Measurements from ENCODE around the gene NTSR1.

The NTSR1 gene

DNA sequence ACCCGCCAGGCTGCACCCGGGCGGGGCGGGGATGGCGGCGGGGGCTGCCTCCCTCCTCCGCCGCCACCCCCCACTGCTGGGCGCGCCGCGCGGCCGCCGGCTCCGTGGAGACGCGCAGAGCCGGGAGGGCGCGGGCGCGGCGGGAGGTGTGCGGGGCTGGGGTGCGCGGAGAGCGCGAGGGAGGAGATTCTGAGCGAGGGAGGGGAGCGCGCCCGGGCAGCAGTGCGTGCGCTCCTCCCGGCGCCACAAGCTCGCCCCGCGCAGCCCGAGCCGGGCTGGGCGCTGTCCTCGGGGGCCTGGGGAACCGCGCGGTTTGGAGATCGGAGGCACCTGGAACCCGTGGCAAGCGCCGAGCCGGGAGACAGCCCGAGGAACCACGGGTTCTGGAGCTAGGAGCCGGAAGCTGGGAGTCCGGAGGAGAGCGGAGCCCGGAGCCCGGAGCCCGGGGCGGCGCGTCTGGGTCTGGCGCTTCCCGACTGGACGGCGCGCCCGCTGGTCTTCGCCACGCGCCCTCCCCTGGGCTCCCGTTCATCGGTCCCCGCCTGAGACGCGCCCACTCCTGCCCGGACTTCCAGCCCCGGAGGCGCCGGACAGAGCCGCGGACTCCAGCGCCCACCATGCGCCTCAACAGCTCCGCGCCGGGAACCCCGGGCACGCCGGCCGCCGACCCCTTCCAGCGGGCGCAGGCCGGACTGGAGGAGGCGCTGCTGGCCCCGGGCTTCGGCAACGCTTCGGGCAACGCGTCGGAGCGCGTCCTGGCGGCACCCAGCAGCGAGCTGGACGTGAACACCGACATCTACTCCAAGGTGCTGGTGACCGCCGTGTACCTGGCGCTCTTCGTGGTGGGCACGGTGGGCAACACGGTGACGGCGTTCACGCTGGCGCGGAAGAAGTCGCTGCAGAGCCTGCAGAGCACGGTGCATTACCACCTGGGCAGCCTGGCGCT is at the start of gene NTSR1:
Gene NTSR1, plus strand, starts transcription at position 246 of the 946 bp plus-strand sequence. Its CDS starts 372 bp downstream, at position 618.
- in situ Hi-C loops (cut with MboI; ENCODE audit: low sequenced_read_pairs): no loop called here

DNA sequence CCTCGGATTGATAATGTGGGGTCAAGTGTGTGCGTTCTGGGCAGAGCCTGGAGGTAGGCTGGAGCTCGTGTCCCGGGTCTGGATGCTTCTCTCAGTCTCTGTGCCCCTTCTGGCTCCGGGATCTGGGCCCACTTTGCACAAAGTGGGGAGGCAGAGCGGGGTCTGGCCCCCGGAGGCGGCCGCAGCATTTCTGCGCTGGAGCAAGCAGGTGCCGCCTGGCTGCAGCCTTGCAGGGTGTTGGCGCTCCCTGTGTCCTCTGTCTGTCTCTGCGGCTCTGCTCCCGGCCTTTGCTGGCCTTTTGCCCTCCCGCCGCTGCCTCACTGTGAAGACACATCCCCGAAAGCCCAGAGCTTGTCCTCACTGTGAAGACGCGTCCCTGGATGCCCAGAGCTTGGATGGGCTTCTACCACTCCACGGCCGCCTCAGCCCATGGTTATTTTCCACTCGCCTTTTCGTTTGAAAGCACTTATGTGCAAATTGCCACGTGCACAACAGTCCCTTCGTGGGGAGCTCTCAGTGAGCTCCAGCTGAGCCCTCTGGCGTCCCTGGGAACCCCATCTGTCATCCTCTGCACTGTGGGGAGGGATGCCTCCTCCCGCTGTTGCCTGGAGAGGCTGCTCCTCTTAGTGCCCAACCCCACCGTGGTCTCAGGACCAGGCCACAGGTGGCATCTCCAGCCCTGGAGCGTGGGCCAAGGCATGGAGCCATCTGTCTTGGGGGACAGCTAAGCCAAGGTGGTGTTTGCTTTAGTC is 49.0 kb upstream of the NTSR1 start:
- in situ Hi-C loops (cut with MboI; ENCODE audit: low sequenced_read_pairs): no loop called here

DNA sequence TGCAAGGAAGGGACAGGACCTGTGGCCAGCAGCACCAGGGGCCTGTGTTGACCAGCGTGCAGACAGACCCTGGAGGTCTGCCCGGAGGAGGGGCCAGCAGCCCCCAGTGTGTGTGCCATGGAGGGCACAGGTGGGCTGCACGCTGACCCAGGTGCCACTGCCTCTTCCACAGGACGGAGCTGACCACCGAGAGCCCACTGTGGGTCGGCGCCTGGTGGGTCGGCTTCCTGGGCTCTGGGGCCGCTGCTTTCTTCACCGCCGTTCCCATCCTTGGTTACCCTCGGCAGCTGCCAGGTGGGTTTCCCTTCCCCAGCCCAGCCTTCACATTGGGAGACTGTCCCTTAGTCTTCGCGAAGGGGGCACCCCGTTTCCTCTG is 48.4 kb upstream of the NTSR1 start:
- in situ Hi-C loops (cut with MboI; ENCODE audit: low sequenced_read_pairs): no loop called here

DNA sequence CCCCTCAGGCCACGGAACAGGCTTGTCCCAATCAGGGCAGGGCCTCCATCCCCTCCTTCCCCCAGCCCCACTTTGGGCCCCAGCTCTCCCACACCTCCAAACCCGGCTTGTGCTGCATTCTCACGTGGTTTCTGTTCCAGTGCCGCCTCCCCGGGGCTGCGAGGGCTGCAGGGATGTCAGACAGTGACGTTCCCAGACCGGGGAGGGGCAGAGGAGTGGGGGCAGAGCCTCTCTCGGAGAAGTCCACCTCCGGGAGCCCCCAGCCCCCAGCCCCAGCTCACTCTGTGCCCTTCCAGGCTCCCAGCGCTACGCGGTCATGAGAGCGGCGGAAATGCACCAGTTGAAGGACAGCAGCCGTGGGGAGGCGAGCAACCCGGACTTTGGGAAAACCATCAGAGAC is 47.9 kb upstream of the NTSR1 start:
- in situ Hi-C loops (cut with MboI; ENCODE audit: low sequenced_read_pairs): no loop called here

DNA sequence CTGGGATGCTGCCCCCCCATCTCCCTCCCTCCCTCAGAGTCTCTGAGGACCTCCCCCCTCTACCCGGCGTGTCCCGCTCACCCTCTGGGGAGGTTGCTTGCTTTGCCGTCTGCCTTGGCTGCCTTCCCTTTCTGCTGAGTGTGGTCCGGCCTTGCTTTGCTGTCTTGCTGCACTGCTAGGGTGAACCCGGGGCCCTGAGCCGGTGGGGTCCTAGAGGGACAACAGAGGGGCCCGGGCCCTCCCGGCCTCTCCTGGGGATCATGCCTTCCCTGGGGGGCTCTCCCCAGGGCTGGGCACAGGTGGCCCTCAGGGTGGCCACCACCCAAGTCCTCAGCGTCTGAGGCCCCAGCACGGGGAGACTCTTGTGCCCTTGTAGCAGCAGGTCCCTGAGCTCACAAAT is 47.0 kb upstream of the NTSR1 start:
- in situ Hi-C loops (cut with MboI; ENCODE audit: low sequenced_read_pairs): no loop called here

DNA sequence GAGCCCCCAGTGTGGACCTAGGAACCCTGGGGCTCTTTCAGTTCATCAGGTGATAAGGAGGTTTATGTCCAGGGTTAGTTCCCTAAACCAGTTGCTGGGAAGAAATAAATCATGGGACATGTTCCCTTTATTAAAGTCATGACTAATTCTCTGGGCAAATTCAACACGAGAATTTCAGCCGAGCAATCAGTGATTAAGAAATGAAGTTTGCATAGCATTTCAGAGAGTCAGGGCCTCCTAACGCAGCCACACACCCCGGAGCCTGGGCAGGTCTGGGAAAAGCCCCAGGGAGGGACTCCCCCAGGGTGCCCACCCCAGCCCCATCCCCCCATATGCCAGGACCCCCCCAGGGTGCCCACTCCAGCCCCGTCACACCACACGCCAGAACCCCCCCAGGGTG is 46.2 kb upstream of the NTSR1 start:
- in situ Hi-C loops (cut with MboI; ENCODE audit: low sequenced_read_pairs): no loop called here

DNA sequence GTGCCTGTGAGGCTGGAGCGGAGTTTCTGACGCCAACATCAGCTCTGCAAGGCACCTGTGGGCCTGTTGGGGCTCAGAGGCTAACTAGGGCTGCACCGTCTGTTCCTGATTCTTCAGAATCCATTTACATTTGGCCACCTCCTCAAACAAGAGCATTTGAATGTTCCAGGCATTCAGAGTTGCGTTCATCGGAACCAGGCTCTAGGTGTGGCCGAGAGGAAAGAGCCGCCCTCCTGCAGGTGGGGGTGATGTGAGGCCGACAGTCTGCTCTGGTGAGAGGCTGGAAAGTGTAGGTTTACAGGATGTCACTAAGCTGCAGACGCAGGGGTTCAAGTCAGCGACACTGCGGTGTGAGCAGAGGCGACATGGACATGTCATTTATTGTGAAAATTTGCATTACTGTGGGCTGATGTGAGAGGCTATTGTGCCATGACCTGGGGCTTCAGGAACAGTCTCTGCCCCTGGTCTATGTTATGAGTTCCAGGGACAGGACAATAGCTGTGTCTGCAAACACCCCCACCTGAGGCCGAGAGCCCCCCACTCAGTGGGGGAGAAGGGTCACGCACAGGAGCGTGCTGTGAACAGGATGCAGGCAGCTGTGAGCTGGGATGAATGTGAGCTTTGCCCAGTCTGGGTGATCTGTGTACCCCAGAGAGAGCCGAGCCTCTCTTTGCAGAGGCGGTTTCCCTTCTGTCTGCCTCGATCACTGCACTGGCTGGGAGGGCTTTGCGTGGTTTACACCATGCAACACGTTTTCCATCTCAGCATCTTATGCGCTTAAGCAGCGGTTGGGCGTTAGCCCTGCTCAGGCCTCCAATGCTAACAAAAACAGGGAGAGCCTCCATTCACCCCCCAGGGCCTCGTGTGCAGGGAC is 45.3 kb upstream of the NTSR1 start:
- in situ Hi-C loops (cut with MboI; ENCODE audit: low sequenced_read_pairs): no loop called here

DNA sequence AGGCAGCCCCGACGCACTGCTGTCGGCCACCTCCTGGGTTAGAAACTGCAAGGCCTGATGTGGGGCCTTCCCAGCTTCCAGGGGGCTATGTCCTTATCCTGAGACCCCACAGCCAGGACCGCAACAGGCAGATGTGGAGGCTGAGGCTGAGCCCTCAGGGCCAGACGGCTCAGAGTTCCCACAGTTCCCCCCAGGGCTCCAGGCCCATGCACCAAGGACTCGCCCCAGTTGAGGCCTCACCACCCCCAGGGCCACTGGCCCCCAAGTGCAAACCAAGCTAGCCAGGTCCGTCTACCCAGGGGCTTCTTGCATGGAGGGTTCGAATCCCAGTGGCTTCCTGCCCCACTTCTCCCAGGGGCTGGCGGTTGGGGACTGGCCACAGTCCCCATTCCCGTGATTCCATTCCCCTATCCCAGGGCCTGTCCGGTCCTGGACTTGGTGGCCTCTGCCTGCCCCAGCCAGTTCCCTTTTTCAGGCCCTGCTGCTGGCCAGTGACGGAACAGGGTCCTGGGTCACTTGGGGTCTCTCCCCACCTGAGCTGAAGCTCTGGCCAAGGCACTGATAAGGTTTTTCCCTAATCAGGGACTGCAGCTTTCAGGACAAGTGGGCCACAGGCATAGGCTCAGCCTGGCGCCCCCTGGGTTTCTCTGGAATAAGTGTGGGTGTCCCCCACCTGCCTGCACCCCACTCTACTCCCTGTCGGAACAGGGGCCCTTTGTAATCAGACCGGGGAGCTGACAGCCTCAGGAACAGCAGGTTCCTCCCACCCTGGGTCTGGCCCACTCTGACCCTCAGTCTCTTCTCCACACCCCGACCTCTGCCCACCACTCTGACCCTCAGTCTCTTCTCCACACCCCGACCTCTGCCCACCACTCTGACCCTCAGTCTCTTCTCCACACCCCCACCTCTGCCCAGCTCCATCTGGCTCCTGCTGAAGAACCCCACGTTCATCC is 44.3 kb upstream of the NTSR1 start:
- in situ Hi-C loops (cut with MboI; ENCODE audit: low sequenced_read_pairs): no loop called here

DNA sequence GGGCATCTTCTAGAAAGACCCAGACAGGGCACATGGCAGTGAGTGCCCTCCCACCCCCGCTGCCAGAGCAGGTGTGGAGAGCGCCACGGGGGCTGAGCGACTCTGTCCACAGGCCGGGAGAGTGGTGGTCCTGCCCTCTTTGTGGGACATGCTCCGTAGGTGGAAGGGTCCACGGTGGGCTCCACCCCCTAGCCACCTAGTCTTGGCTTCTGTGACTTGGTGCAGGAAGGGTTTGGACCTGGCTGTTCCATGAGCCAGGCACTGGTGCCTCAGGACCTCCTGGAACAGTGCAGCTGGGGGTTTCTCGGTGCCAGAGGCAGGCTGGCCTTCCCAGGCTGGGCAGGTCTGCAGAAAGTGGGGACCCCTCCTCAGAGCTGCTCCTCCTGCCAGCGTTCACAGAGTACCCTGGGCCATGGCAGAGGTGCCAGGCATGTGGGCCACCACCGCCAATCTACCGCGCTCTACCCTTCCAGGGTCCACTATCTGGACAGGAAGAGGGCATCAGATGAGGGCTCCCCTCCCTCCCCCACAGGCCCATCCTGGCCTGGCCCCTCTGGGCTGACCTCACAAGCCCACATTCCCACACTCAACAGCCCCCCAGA is 43.4 kb upstream of the NTSR1 start:
- in situ Hi-C loops (cut with MboI; ENCODE audit: low sequenced_read_pairs): no loop called here

DNA sequence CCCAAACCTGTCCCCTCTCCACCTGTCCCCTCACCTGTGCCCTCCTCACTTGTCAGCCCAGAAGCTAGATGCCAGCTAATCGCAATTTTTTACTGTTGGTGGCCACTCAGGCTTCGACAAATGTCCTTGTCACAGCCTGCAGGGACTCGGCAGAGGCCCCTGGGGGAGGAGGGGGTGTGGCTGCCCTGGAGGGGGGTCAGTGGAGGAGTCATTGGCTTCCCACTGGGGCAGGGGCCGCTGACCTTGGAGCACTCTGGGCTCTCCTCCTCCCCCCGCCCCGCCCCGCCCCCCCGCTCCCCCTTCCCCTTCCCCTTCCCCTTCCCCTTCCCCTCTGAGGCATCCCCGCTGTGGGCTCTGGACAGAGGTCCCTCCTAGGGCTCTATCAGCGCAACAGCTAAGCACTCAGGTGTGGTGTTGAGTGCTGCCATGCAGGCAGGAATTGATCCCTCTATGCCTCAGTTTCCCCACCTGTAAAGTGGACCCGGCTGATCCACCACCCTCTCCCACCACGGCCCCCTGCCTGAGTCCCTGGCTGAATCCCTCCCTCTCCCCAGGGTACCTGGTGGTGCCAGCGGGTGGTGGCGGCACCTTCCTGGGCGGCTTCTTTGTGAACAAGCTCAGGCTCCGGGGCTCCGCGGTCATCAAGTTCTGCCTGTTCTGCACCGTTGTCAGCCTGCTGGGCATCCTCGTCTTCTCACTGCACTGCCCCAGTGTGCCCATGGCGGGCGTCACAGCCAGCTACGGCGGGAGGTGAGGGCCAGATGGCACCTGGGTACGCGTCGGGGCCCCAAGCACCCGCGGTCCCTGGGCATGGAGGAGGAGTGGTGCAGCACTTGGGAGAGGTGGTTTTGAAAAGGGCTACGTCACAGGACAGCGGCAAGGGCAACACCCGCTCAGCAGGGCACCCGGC is 42.6 kb upstream of the NTSR1 start:
- in situ Hi-C loops (cut with MboI; ENCODE audit: low sequenced_read_pairs): no loop called here

DNA sequence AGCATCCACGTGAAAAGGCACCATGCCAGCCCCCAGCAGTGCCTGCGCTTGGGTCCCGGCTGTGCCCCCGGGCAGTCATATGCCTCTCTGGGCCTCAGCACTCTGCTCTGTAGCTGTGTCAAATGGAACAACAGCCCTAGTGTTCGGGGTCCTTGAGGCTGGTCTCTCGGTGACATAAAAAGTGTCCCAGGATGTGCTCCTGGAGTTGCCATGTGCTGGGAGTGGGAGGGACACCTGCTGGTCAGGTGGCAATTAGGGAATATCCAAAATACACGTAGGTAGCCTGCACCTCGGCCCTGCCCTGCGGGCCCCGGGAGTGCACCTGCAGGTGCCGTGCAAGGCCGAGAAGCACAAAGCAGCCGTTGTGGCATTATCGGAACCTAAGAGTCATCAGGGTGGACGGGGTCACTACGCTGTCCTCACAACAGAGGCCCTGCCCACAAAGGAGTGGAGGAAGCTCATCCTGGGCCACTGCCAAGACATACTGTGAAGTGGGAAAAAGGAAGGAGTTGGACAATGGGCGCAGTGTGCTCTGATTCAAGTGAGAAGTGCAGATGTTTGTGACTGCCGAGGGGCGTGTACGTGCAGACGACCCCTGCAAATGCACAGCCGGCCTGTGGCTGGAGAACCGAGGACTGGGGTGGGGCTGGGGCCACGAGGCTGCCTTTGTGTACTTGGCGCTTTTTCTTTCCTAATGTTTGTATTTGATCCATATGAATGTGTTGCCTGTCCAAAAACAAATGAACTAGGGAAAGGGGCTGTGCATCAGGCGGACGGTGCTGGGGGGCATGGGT is 41.7 kb upstream of the NTSR1 start:
- in situ Hi-C loops (cut with MboI; ENCODE audit: low sequenced_read_pairs): no loop called here

DNA sequence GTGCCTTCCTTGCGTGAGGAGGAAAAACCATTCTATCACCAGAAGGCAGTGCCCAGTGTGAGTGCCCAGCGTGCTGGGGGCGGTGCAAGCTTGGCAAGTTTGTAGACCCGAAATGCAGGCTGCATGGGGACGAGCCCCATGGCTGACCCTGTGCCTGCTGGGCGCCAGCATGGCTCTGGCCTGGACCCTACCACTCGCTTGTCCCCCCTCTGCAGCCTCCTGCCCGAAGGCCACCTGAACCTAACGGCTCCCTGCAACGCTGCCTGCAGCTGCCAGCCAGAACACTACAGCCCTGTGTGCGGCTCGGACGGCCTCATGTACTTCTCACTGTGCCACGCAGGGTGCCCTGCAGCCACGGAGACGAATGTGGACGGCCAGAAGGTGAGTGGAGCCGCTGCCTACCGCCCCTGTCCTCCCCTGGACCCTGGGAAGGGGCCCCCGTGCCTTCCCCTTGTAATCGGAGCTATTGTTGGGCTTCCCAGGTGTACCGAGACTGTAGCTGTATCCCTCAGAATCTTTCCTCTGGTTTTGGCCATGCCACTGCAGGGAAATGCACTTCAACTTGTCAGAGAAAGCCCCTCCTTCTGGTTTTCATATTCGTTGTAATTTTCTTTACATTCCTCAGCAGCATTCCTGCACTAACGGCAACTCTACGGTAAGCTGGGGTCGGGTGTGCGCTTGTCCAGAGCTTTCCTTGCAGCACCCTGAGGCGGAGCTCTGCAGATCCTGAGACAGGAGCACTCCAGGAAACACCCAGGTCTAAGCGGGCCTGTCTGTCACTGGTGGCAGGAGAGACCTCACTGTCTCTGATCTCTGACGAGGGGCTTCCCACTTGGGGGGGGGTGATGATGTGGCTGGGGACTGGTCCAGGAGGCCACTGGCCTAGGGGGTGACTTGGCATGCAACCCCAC is 40.9 kb upstream of the NTSR1 start:
- in situ Hi-C loops (cut with MboI; ENCODE audit: low sequenced_read_pairs): no loop called here

DNA sequence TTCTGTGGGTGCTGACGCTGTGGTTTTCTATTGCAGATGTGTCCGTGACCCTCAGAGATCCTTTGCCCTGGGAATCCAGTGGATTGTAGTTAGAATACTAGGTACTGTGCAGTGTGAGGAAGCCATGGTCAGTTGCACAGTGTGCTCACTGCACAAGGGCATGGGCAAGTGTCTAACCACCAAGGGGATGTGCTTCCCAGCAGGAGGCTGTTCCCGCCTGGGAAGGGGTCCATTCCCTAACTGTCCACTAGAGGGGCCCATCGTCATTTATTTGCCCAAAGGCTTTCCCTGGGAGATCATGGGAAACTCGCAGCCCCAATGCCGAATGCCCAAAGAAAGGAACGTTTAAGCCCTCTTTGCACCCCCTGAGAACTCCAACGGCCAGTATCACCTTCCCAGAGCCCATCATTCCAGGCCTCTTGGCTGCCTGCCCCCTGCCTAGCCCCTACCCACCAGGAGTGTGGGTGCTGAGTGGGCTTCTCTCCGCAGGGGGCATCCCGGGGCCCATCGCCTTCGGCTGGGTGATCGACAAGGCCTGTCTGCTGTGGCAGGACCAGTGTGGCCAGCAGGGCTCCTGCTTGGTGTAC is 40.1 kb upstream of the NTSR1 start:
- in situ Hi-C loops (cut with MboI; ENCODE audit: low sequenced_read_pairs): no loop called here

DNA sequence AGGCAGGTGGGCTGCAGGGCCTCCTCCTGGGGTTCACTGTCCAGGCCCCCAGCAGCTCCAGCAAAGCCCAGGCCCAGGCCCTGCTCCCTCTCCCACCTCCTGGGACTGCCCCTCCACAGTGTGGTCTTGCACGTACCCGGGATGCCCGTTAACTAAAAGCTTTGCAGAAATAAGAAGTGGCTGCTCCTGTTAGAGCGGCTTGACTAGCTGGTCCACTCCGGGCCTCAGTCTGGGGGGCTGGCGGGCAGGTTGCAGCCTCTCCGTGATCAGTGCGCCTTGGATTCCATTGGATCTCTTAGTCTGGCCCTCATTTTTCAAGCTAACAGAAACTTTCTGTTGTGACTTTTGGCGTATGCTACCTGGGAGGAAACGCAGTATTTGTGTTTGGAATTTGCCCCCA is 39.4 kb upstream of the NTSR1 start:
- in situ Hi-C loops (cut with MboI; ENCODE audit: low sequenced_read_pairs): no loop called here

DNA sequence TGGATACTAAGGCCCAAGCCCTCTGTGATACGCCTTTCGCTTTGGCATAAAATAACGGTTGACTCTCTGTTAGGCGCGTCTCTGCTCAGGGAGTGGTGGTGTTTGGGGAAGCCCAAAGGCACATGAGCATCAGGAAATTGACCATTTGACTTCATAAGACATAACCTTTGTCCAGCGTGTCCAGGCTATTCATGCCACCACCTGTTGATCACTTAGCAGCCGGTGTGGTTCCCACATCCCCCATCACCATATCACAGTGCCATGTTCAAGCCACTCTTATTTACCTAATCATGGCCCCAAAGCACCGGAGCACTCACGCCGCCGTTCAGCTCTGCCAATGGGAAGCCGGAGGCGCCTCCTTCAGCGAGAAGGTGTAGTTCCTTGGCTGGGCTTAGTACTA is 38.5 kb upstream of the NTSR1 start:
- in situ Hi-C loops (cut with MboI; ENCODE audit: low sequenced_read_pairs): no loop called here

DNA sequence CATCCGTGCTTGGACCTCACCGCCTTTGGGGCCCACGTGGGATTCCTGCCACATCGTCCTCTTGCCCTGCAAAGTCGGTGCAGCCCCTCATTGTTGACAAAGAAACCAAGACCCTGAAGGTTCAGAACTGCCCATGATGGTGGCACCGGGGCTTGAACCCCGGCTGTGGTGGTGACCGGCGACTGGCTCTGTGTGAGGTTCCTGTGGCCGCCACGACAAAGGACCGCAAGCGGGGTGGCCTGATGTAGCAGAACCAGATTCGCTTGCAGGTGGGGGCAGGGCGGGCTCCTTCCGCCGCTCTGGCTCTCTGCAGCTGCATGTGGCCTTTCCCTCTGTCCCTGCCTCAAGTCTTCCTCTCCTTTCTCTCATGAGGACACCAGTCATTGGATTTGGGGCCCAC is 37.6 kb upstream of the NTSR1 start:
- in situ Hi-C loops (cut with MboI; ENCODE audit: low sequenced_read_pairs): no loop called here
